WTC11 (cell line): ENCODE measurements around the gene SART1. TPM values are rescaled to one million over a fixed set of nuclear protein-coding genes. Genes with fewer than 3 reads are reported as not detected.

Source experiments
- ATAC-seq: fragments of 200-7000 bp; cut with Tn5 transposase; 2 replicates; pipeline ENCODE4 v1.10.0; 2021; ENCODE audit warnings: mild to moderate bottlenecking, moderate library complexity
- CTCF ChIA-PET: fragments of 300-600 bp; sonication (Branson Sonifier 250); formaldehyde crosslinking; loops from one replicate; lab custom pipeline; 2021; ENCODE audit warnings: antibody characterized with exemption; lab: Charles Lee
- POLR2A ChIA-PET: fragments of 350-600 bp; sonication (Branson Sonifier 250); formaldehyde crosslinking; loops from one replicate; lab custom pipeline; 2021; ENCODE audit warnings: antibody characterized with exemption; lab: Charles Lee
- DNase-seq: peaks from one replicate; pipeline ENCODE4 v3.0.0; 2021; ENCODE audit warnings: low spot score
- H3K27ac Mint-ChIP-seq: 2 replicates; pipeline ENCODE4 v1.8.0; 2021; ENCODE audit warnings: mixed read lengths
- H3K27me3 Mint-ChIP-seq: 2 replicates; pipeline ENCODE4 v1.8.0; 2021; ENCODE audit warnings: low read depth, mild to moderate bottlenecking, moderate library complexity, mixed read lengths
- H3K36me3 Mint-ChIP-seq: 2 replicates; pipeline ENCODE4 v1.8.0; 2021; ENCODE audit warnings: mixed read lengths
- H3K4me1 Mint-ChIP-seq: 2 replicates; pipeline ENCODE4 v1.8.0; 2022; ENCODE audit warnings: mixed read lengths
- H3K4me3 Mint-ChIP-seq: 2 replicates; pipeline ENCODE4 v1.8.0; 2021; ENCODE audit warnings: mild to moderate bottlenecking, moderate library complexity, mixed read lengths
- H3K9me3 Mint-ChIP-seq: 2 replicates; pipeline ENCODE4 v1.8.0; 2021; ENCODE audit warnings: mixed read lengths
- ARID4B ChIP-seq: sonication (generic); formaldehyde crosslinking; IDR thresholded peaks from 2 replicates; pipeline ENCODE4 v1.8.0; 2023; ENCODE audit warnings: missing genetic modification reagents, mild to moderate bottlenecking, borderline replicate concordance
- HMGA2 ChIP-seq: fragments of 250-450 bp; sonication (Bioruptor Pico); IDR thresholded peaks from 2 replicates; pipeline ENCODE4 v1.4.0; 2021; ENCODE audit warnings: mild to moderate bottlenecking, moderate library complexity
- IRF1 ChIP-seq: sonication (generic); formaldehyde crosslinking; IDR thresholded peaks from 2 replicates; pipeline ENCODE4 v1.8.0; 2023; ENCODE audit warnings: missing genetic modification reagents
- MAX ChIP-seq: sonication (generic); formaldehyde crosslinking; IDR thresholded peaks from 2 replicates; pipeline ENCODE4 v1.8.0; 2022; ENCODE audit warnings: mild to moderate bottlenecking, missing genetic modification reagents
- MXD4 ChIP-seq: fragments of 250-450 bp; sonication (Bioruptor Pico); IDR thresholded peaks from 2 replicates; pipeline ENCODE4 v1.8.0; 2021; ENCODE audit warnings: mild to moderate bottlenecking, moderate library complexity, borderline replicate concordance
- NFE2L1 ChIP-seq: sonication (generic); formaldehyde crosslinking; IDR thresholded peaks from 2 replicates; pipeline ENCODE4 v1.8.1; 2023; ENCODE audit warnings: missing genetic modification reagents
- PREB ChIP-seq: sonication (generic); formaldehyde crosslinking; IDR thresholded peaks from 2 replicates; pipeline ENCODE4 v1.8.1; 2022; ENCODE audit warnings: mild to moderate bottlenecking, missing genetic modification reagents, moderate library complexity, borderline replicate concordance
- USF1 ChIP-seq: sonication (generic); formaldehyde crosslinking; IDR thresholded peaks from 2 replicates; pipeline ENCODE4 v1.8.0; 2022; ENCODE audit warnings: mild to moderate bottlenecking, missing genetic modification reagents
- USF2 ChIP-seq: sonication (generic); formaldehyde crosslinking; IDR thresholded peaks from 2 replicates; pipeline ENCODE4 v1.8.1; 2023; ENCODE audit warnings: mild to moderate bottlenecking, missing genetic modification reagents, moderate library complexity
- ZNF121 ChIP-seq: sonication (generic); formaldehyde crosslinking; IDR thresholded peaks from 2 replicates; pipeline ENCODE4 v1.8.0; 2023; ENCODE audit warnings: missing genetic modification reagents
- ZNF317 ChIP-seq: sonication (generic); formaldehyde crosslinking; IDR thresholded peaks from 2 replicates; pipeline ENCODE4 v1.8.1; 2023; ENCODE audit warnings: low read depth, mild to moderate bottlenecking, moderate library complexity, missing genetic modification reagents, borderline replicate concordance
- ZNF416 ChIP-seq: fragments of 250-450 bp; sonication (Bioruptor Pico); IDR thresholded peaks from 2 replicates; pipeline ENCODE4 v1.9.0; 2021; ENCODE audit warnings: mild to moderate bottlenecking, inconsistent platforms
- total RNA-seq: library from RNA; stranded (reverse); gene quantifications from 3 replicates; pipeline ENCODE4 v1.2.3, GENCODE V29; 2021

SART1 gene
- total RNA-seq, 1 experiment from 2014 or later: 57.0 TPM

GRCh38 chr11:65932558-65932919, 29.0 kb upstream of the SART1 start:
- TF ChIP-seq PREB (no peak), ZNF121 (CRISPR knock-in tag) (0 out of 2 replicates have a peak, but pooled peaks have one; percentile 8), USF1 (CRISPR knock-in tag) (peak; percentile 89), USF2 (peak; percentile 88)
- TF ChIP-seq, all 79 proteins: peak for 3
- ChIA-PET CTCF (interaction anchor here (0.6 to 3.7 kb wide), 18 partner anchors 11 to 153 kb away, joined by 3 to 24 read pairs (median 8); partner anchors contain the start of genes C11orf68, CCDC85B, FIBP and MUS81), POLR2A (interaction anchor here (1.0 to 1.2 kb wide), 2 partner anchors 14 to 73 kb away, joined by 4 to 6 read pairs; partner anchors contain the start of gene MUS81)
- no peak overlapping the region; the same call in 1 of the 2 replicates for H3K27ac Mint-ChIP-seq
- no peaks in the 10 kb centered on the region for H3K36me3 Mint-ChIP-seq
- H3K9me3 Mint-ChIP-seq: no peaks in the 10 kb centered on the region
- peak; percentile 37 for DNase-seq
- peak overlapping the region; percentile 22; the same call in 1 of the 2 replicates for H3K4me3 Mint-ChIP-seq
- peak; percentile 75 for ATAC-seq
- no peaks in the 10 kb centered on the region for H3K27me3 Mint-ChIP-seq
- peaks cover 21% of the 10 kb centered on the region for H3K4me1 Mint-ChIP-seq

- TF ChIP-seq ZNF416 (CRISPR knock-in tag) (no peak), HMGA2 (CRISPR knock-in tag) (no peak), IRF1 (no peak), ARID4B (CRISPR knock-in tag) (no peak), ZNF317 (CRISPR knock-in tag) (no peak)
- Mint-ChIP-seq H3K27me3 (no peaks in the 10 kb centered on the region), H3K4me3 (no peak overlapping the region), H3K27ac (no peak overlapping the region), H3K9me3 (no peaks in the 10 kb centered on the region), H3K36me3 (no peaks in the 10 kb centered on the region), H3K4me1 (peaks cover 30% of the 10 kb centered on the region)
- no peak for DNase-seq
- ATAC-seq: no peak
- POLR2A ChIA-PET: no interaction called here
- CTCF ChIA-PET: interaction anchor here (0.6 to 1.2 kb wide), 3 partner anchors 13 to 75 kb away, joined by 3 to 4 read pairs (median 3); partner anchors contain the start of gene FIBP
These were observed 27.5 kb upstream of the SART1 start for GRCh38 chr11:65934014-65934413.

- H3K36me3 Mint-ChIP-seq: no peaks in the 10 kb centered on the region
- H3K9me3 Mint-ChIP-seq: no peaks in the 10 kb centered on the region
- no peak for TF ChIP-seq NFE2L1 (CRISPR knock-in tag)
- no peak for TF ChIP-seq MAX (CRISPR knock-in tag)
- TF ChIP-seq MXD4 (CRISPR knock-in tag): no peak
- DNase-seq: no peak
- no peak overlapping the region for H3K4me3 Mint-ChIP-seq
- peaks cover 7% of the 10 kb centered on the region; the same call in 1 of the 2 replicates for H3K27me3 Mint-ChIP-seq
- ATAC-seq: no peak
- peaks cover 30% of the 10 kb centered on the region for H3K4me1 Mint-ChIP-seq
- POLR2A ChIA-PET: no interaction called here
- H3K27ac Mint-ChIP-seq: no peak overlapping the region
- CTCF ChIA-PET: interaction anchor here (0.7 to 2.2 kb wide), 7 partner anchors 10 to 300 kb away, joined by 3 to 7 read pairs (median 3); partner anchors contain the start of genes CCDC85B, FIBP and SIPA1
These were observed 23.8 kb upstream of the SART1 start for GRCh38 chr11:65937766-65938165.
